Neuron (in vitro differentiated cells): ENCODE data around the gene CCDC33.
"Not testable (repeated sequence)": the region's sequence is repeated elsewhere in the genome, so short reads cannot be mapped to it uniquely, and the experiment has no call there.

ENCODE experiments used
- H2AFZ ChIP-seq: one replicate; pipeline ENCODE4 v1.6.1; 2013; ENCODE audit warnings: low read depth, mild to moderate bottlenecking, inconsistent platforms, low read length, moderate library complexity
- H3K27me3 ChIP-seq: one replicate; pipeline ENCODE4 v1.6.1; 2013; ENCODE audit warnings: low read length; ENCODE audit not compliant: insufficient read depth
- H3K36me3 ChIP-seq: one replicate; pipeline ENCODE4 v1.6.1; 2013; ENCODE audit warnings: low read length; ENCODE audit not compliant: insufficient read depth
- H3K4me1 ChIP-seq: one replicate; pipeline ENCODE4 v1.6.1; 2013; ENCODE audit warnings: low read length; ENCODE audit not compliant: insufficient read depth
- H3K4me3 ChIP-seq: 2 replicates; pipeline ENCODE4 v1.5.1; 2013; ENCODE audit warnings: mild to moderate bottlenecking, low read length, moderate library complexity
- H3K9me3 ChIP-seq: one replicate; pipeline ENCODE4 v1.6.1; 2013; ENCODE audit warnings: low read length

Gene CCDC33

DNA sequence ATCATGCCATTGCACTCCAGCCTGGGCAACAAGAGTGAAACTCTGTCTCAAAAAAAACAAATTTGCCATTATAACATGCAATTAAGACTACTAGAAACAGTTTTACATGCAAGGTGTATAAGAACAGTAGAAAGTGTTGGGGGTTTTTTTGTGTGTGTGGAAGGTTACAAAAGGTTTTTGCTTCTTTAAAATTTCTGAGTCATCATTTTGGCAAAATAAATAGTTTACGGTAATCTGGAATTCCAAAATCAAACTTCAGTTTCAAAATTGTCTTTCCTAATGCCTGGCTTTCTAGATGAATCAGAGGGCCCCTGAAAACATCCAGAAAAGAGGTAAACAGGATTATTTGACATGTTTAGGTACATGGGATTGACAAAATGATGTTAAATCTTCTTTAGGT lies 124.7 kb downstream of the CCDC33 start:
- not testable (repeated sequence) for H3K4me3 ChIP-seq, H3K4me1 ChIP-seq, H3K9me3 ChIP-seq, H3K36me3 ChIP-seq, H2AFZ ChIP-seq
- H3K27me3 ChIP-seq = peaks cover 32% of the 10 kb centered on the region

DNA sequence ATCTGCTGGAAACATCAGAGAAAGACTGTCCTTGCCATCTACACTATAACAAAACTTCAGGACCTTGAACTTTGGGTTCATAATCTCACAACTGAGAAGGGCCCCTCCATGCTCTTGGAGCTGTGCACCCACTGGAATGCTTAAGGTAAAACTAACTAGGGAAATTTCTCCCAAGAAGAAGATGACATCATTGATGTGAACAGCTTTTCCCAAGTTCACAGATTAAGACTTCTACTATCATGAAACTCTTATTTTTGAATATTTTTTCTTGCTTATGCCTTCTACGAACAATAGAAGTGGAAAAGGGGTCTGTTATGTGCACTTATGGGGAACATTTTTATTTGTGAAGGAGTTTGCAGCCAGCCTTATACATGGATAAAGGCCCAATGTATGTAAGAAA lies 126.4 kb downstream of the CCDC33 start:
- H3K9me3 ChIP-seq = no peaks in the 10 kb centered on the region
- H2AFZ ChIP-seq = no peak overlapping the region
- H3K27me3 ChIP-seq = peaks cover 36% of the 10 kb centered on the region
- no peak overlapping the region for H3K4me3 ChIP-seq
- H3K4me1 ChIP-seq = no peaks in the 10 kb centered on the region
- H3K36me3 ChIP-seq = no peaks in the 10 kb centered on the region

DNA sequence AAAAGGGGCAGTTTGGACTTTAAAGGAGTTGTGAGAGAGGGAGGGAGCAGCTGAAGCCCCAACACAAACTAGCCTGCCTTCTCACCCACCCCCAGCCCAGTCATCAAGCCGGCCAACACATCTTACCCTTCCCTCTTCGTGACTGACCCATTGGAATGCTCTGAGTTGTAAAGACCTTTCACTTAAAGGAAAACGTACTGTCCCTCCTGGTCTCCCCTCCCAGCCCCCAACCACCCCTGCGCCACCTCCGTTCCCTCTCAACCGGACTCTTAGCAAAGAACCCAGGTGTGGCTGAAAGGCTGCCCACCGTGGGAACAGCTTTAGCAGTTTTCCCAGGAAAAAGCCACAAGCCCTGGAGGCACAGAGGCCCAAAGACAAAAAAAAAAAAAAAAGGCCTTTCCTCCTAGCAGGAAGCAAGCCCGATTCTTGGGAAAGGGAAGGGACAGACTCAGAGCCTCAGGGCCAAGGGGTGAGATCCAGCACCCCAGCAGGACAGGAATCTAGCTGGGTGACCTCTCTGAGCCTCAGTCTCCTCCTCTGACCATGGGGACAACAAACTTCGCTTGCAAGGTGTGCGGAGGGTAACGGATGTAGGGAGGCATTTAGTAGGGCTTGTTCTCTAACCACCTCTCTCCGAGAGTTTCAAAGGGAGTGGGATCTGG lies 128.9 kb downstream of the CCDC33 start:
- H3K36me3 ChIP-seq = no peaks in the 10 kb centered on the region
- H2AFZ ChIP-seq = no peak overlapping the region
- H3K4me3 ChIP-seq = no peak overlapping the region
- H3K9me3 ChIP-seq = no peaks in the 10 kb centered on the region
- no peaks in the 10 kb centered on the region for H3K4me1 ChIP-seq
- peaks cover 43% of the 10 kb centered on the region for H3K27me3 ChIP-seq

DNA sequence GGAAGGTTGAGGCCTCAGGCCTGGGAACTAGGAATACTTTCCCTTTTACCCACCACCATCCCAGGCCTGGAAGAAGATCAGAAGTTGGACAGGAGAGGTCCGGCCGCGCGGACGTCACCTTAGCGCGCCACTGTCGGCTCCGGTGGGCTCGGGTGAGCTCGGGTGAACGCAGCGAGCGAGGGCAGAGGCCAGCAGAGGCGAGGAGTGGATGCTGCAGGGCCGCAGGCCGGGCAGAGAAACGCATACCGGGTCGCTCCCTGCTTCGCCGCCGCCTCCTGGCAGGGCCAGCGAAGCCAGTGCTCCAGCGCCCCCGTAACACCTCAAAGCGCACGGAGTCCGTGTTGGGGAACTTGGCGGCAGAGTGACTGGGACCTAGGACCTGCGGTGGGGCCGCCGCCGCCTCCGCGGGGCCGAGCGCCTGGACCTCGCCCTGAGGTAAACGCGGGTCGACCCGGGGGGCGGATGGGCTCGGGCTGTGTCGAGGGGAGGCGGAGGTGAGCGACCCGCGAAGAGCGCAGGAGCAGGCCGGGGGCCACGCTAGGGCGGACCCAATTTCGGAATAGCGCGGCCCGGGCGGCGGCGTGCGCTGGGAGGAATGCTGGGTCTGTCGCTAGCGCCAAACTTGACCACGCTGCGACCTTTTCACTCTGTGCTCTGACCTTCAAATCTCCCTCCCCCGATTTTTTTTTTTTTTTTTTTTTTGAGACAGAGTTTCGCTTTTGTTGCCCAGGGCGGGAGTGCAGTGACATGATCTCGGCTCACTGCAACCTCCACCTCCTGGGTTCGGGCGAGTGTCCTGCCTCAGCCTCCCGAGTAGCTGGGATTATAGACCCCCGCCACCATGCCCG lies 129.7 kb downstream of the CCDC33 start:
- H3K4me3 ChIP-seq = peak overlapping the region; percentile 20
- no peaks in the 10 kb centered on the region for H3K36me3 ChIP-seq
- no peak overlapping the region for H2AFZ ChIP-seq
- H3K27me3 ChIP-seq = peaks cover 49% of the 10 kb centered on the region
- H3K9me3 ChIP-seq = no peaks in the 10 kb centered on the region
- no peaks in the 10 kb centered on the region for H3K4me1 ChIP-seq

DNA sequence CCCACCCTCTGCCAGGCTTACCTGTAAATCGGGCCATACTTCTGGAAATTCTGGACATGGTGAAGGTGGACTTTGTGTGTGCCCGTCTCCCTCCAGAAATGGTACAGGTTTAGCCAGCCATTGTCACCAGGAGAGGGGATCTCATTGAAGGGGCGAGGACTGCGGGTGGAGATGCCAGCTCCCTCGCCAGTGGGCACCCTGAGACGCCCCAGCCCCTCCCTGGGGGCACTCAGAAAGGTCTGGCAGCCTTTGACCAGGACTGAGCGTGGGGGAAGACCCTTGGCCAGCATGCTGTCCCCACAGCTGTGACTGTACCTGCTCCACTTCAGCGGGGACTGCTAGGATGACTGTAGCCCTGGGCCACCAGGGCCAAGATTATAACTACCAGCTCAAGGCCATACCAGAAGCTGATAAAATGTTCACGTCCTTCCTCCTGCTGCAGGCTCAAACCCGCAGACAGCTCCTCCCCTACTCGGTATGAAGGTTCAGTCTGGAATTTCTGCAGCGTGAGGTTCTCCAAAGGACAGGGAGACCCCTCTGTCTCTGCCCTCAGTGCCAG lies 131.2 kb downstream of the CCDC33 start, which contains the start of gene CYP11A1:
TSS of gene CYP11A1 (minus strand) at position 351 of the 559 bp plus-strand sequence. CDS start at position 290, 61 bp downstream.
- no peaks in the 10 kb centered on the region for H3K36me3 ChIP-seq
- peaks cover 64% of the 10 kb centered on the region for H3K27me3 ChIP-seq
- H3K9me3 ChIP-seq = no peaks in the 10 kb centered on the region
- no peak within 1 kb of the TSS for H3K4me3 ChIP-seq
- no peak within 1 kb of the TSS for H2AFZ ChIP-seq
- H3K4me1 ChIP-seq = no peaks in the 10 kb centered on the region

DNA sequence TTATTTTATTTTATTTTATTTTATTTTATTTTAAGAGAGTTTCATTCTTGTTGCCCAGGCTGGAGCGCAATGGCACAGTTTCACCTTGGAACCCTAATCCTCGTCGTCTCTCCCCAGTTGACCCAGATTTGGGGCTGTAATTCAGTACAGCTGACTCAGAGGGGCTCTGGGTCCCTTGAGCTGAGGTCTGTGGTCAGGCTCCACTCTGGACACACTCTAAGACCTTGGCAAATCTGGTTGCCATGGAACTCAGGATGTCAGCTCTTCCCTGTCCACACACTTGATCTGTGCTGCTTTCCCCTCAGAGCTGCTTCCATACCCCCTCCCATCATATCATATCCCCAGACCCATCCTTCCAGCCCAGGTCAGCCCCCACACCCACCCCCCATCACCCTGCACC lies 132.0 kb downstream of the CCDC33 start:
- H3K36me3 ChIP-seq = no peaks in the 10 kb centered on the region
- H2AFZ ChIP-seq = no peak overlapping the region
- no peaks in the 10 kb centered on the region for H3K9me3 ChIP-seq
- peaks cover 63% of the 10 kb centered on the region for H3K27me3 ChIP-seq
- H3K4me3 ChIP-seq = no peak overlapping the region
- no peaks in the 10 kb centered on the region for H3K4me1 ChIP-seq

DNA sequence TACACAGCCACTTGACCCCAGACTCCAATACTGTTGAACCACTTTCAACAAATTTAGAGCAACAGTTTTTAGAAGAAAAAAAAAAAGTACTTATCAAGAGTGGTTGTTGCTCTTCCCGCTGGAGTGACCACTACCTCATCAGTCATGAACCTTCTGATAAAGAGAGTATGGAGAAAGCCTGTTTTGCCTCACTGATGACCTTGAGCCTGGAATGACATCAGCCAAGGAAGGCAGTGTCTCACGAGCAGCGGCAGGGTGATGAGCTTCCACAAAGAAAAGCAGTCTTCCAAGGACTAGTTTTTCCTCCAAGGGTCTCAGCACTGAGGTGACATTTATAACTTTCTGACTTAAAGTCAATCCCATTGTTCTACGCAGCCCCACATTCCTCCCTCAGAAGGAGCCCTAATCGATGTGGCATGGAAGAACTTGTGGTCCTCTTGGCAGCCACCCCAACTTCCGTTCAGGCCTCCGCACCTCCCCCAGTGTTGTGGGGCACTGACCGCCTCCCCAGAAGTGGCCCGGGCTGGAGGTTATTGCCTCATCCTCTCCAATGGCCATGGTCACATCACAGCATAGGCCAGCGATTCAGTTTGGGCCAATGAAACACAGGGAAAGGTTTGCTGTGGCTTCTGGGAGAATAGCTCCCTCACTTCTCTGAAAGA lies 133.1 kb downstream of the CCDC33 start:
- Histone ChIP-seq H3K4me3 (no peak overlapping the region), H2AFZ (no peak overlapping the region), H3K9me3 (no peaks in the 10 kb centered on the region), H3K4me1 (peaks cover 3% of the 10 kb centered on the region), H3K36me3 (no peaks in the 10 kb centered on the region), H3K27me3 (peaks cover 54% of the 10 kb centered on the region)

DNA sequence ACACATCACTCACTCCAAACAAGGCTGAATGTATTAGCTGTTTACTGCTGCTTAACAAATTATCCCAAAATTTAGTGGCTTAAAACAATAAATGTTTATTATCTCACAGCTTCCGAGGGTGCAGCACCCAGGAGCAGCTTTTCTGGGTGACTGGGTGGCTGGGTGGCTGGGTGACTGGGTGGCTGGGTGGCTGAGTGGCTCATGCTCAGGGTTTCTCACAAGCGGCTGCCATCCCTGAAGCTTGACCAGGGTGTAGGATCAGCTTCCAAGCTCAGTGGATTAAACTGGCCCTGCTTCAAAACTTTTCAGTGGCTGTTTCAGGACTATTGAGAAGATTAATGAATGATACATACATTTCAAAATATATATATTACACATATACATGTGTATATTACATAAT lies 133.6 kb downstream of the CCDC33 start:
- Histone ChIP-seq H3K4me3 (no peak overlapping the region), H3K36me3 (no peaks in the 10 kb centered on the region), H3K27me3 (peaks cover 49% of the 10 kb centered on the region), H3K4me1 (peaks cover 6% of the 10 kb centered on the region), H3K9me3 (no peaks in the 10 kb centered on the region), H2AFZ (no peak overlapping the region)

DNA sequence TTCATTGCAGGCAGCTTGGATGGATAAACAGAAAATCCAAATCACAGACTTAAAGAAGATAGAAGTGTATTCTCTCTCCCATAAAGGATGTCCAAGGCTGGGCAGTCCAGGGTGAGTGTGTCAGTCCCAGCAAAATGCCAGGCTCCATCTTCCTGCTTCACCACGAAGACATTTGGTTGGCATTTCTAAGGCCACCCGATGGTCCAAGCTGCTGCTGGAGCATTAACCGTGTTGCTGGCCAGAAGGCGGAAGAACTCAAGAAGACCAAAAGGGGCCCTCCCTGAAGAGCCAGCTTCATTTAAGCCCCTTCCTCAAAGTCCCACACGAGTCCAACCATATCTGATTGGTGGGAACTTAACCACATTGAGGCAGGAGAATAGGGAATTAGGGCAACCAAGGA lies 134.3 kb downstream of the CCDC33 start:
- H3K36me3 ChIP-seq = no peaks in the 10 kb centered on the region
- peaks cover 42% of the 10 kb centered on the region for H3K27me3 ChIP-seq
- H3K4me1 ChIP-seq = peaks cover 8% of the 10 kb centered on the region
- no peak overlapping the region for H2AFZ ChIP-seq
- no peak overlapping the region for H3K4me3 ChIP-seq
- H3K9me3 ChIP-seq = no peaks in the 10 kb centered on the region

DNA sequence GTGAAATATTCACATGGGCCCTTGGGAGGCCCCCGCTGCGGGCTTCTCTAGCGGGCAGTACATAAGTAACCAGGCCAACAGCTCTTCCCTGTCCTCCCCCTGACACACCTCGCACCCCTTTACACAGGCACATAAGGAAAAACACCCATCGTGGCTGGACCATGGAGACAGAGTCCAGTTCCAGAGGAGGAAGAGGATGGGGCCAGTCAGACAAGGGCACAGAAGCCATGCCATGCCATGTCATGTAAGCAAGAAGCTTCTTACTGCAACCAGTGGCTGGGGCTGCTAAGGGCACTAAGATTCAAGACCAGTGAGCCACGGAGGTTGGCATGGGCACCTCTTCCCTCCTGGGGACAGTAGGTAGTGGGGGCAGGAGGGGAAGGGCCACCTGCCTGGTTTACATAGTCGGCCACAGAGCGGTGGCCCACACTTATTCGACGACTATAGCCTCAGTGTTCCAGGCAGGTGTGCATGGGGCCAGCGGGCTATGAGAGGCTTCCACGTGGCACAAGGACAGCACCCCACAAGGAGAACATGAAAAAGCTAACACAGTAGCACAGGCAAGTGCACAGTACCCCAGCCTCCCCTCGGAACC lies 137.0 kb downstream of the CCDC33 start:
- peak overlapping the region; percentile 75 for H2AFZ ChIP-seq
- no peak overlapping the region for H3K4me3 ChIP-seq
- H3K27me3 ChIP-seq = peaks cover 31% of the 10 kb centered on the region
- H3K36me3 ChIP-seq = no peaks in the 10 kb centered on the region
- peaks cover 8% of the 10 kb centered on the region for H3K4me1 ChIP-seq
- no peaks in the 10 kb centered on the region for H3K9me3 ChIP-seq

DNA sequence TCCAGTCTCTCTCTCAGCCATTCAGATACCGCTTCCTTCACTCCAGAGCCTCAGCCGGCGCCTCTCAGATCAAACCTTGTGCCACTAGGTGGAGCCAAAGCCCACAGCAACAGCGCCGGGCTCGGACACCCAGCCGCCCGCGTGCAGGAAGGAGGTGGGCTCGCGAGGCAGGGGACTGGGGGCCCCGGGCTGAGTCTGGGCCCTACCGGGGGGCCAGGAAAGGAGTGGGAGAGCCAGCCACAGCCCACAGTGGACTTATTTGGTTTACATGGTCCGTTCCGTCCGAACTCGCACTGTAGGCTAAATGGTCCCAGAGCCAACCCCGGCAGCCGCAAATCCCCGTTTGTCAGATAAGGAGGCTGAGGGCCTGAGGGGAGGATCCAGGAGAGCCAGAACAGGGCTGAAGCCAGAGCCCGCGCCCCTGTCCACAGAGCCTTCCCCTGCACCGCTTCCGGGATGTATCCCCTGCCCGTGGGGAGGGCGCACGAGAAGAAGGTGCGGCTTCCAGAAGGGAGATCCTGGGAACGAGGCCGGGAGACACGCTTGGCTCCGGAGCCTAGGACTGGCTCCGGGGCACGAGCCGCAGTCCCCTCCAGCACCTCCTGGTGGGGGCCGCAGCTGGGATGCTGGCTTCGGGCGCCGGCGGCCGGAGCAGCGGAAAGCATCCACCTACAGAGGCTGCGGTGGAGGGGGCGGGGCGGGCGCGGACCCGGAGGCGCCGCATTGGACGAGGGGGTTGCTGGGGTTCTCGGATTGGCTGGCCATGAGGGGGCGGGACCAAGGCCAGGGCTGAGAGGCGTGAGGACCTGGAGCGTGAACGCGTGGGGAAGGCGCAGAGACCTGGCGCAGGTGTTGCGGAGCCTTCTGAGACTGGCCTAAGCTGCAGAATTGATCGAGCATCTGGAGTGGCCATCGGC lies 137.9 kb downstream of the CCDC33 start:
- Histone ChIP-seq H3K36me3 (no peaks in the 10 kb centered on the region), H2AFZ (peak overlapping the region; percentile 75), H3K4me3 (peak overlapping the region; percentile 60), H3K27me3 (peaks cover 31% of the 10 kb centered on the region), H3K9me3 (no peaks in the 10 kb centered on the region), H3K4me1 (peaks cover 8% of the 10 kb centered on the region)
